GM18867 (cell line): ENCODE results near the gene GHDC.
"Not testable (repeated sequence)": the region's sequence is repeated elsewhere in the genome, so short reads cannot be mapped to it uniquely, and the experiment has no call there.

Source experiments
- ATAC-seq: cut with Tn5 transposase; IDR thresholded peaks from one replicate; pipeline ENCODE4 v1.9.1; 2021; ENCODE audit warnings: mild to moderate bottlenecking, moderate library complexity; ENCODE audit not compliant: unreplicated experiment

The GHDC gene

GRCh38 chr17:42206153-42206612 is 11.9 kb upstream of the GHDC start:
- not testable (repeated sequence) for ATAC-seq

- no peak for ATAC-seq
Observed at GRCh38 chr17:42203354-42203753, 9.1 kb upstream of the GHDC start.

- ATAC-seq: no peak
Observed at GRCh38 chr17:42202696-42203095, 8.4 kb upstream of the GHDC start.

- ATAC-seq: no peak
Observed at GRCh38 chr17:42202159-42202558, 7.9 kb upstream of the GHDC start.

- ATAC-seq: no peak
Observed at GRCh38 chr17:42201458-42201772, 7.1 kb upstream of the GHDC start.

GRCh38 chr17:42200706-42201457 is 6.6 kb upstream of the GHDC start:
- ATAC-seq: no peak

GRCh38 chr17:42199416-42200011 is 5.2 kb upstream of the GHDC start:
- no peak for ATAC-seq

GRCh38 chr17:42198897-42199296 is 4.6 kb upstream of the GHDC start:
- ATAC-seq: no peak

GRCh38 chr17:42197564-42198156 is 3.4 kb upstream of the GHDC start:
- no peak for ATAC-seq

- ATAC-seq: no peak
Observed at GRCh38 chr17:42193216-42193968, 902 bp downstream of the GHDC start.

- ATAC-seq: no peak
Observed at GRCh38 chr17:42192189-42193126, 1.8 kb downstream of the GHDC start.

- no peak for ATAC-seq
Observed at GRCh38 chr17:42191275-42191608, 3.1 kb downstream of the GHDC start.

GRCh38 chr17:42190491-42191274 is 3.6 kb downstream of the GHDC start:
- ATAC-seq: no peak

- no peak for ATAC-seq
Observed at GRCh38 chr17:42189651-42189965, 4.7 kb downstream of the GHDC start.

- ATAC-seq: no peak
Observed at GRCh38 chr17:42188749-42189650, 5.3 kb downstream of the GHDC start.

GRCh38 chr17:42187833-42188232 is 6.5 kb downstream of the GHDC start:
- ATAC-seq: no peak

- ATAC-seq: not testable (repeated sequence)
Observed at GRCh38 chr17:42186191-42186590, 8.1 kb downstream of the GHDC start.

GRCh38 chr17:42185621-42185930 is 8.7 kb downstream of the GHDC start:
- ATAC-seq: no peak
